Raji (cell line): ENCODE results near the gene UQCRFS1.

Experiments used
- POLR2A ChIP-seq: IDR thresholded peaks from 2 replicates; pipeline ENCODE4 v1.6.1; 2011; ENCODE audit warnings: low read depth, low read length, control low read depth; ENCODE audit not compliant: insufficient read depth

The UQCRFS1 gene

DNA sequence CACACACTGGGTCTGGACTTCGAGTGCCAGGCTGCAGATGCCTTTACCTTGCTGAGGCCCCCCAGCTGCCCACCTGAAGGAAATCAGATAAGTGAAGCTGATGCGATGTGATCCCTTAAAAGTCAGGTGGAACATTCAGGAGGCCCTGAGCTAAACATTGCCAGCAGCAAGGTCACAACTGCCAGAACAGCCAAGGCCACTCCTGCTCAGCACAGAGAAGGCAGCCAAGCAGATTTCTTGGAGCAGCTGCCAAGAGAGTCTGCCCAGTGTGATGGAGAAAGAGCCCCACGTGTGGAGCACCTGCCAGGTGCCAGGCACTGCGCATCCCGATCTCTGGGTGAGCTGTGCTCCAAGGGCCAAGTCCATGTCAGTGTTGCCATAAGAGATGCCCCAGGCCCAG lies 20.6 kb upstream of the UQCRFS1 start:
- no peak for TF ChIP-seq POLR2A

DNA sequence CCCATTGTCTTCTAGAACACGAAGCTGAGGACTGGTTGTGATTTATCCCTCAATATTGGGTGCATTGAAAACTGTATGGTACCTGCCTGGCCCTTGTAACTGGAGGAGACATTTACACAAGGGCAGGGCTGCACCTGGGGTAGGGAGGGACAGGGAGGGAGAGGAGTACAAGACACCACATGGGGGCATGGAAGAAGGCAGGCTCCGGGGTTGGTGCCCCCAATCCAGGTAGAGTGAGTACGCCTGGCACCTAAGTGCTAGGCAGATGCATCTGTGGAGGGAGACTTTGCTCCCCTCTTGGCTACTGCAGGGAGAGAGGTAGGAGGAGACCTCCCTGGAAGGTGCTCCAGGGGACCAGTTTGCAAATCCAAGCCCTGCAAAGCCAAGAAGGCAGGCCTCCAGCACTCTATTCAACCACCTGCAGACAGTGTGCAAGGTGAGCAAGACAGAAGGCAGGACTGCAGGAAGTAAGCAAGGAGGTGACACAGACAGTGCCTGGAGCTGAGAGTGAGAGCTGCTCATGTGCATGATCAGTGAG lies 19.4 kb upstream of the UQCRFS1 start:
- no peak for TF ChIP-seq POLR2A

GRCh38 chr19:29217616-29218015 lies 4.7 kb upstream of the UQCRFS1 start:
- no peak for TF ChIP-seq POLR2A

GRCh38 chr19:29216021-29216420 lies 3.1 kb upstream of the UQCRFS1 start:
- no peak for TF ChIP-seq POLR2A

GRCh38 chr19:29215322-29215845 lies 2.4 kb upstream of the UQCRFS1 start:
- no peak for TF ChIP-seq POLR2A

DNA sequence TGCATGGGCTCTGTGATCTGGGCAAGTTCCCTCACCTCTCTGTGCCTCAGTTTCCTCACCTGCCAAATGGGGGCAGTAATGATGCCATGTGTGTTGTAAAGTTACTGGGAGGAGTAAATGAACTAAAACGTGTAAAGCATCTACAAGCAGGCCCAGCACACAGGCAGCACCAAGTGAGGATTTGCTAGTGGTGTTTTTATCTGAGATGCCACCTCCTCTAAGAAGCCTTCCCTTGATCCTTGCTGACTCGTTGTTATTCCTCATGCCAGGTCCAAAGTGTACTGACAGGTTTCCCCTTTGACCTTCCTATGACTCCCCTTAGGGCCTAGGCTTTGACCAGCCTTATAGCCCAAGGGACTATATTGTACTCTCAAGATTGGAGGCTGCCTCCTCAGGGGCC lies 1.5 kb upstream of the UQCRFS1 start:
- no peak for TF ChIP-seq POLR2A

GRCh38 chr19:29212356-29212647 lies 649 bp downstream of the UQCRFS1 start:
- TF ChIP-seq POLR2A = no peak

- TF ChIP-seq POLR2A = no peak
Measured at GRCh38 chr19:29211562-29212355, 1.2 kb downstream of the UQCRFS1 start.

DNA sequence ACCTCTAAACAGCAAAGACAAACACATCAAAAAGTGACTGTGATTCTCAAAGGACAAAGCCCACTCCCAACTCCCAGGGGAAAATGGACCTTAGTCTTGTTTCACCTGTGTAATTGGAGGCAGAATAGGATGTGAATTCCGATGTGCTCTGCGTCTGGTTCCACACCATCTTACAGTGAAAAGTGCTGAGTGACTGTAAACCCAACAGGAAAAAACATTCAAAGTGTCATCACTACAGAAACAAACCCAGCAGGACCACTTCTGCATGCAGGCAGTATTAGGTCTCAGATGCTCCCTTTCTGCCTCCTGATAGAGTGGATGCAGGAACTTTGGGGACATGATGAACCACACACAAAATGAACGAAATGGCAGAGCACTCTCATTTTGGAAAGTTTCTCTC lies 6.5 kb downstream of the UQCRFS1 start:
- TF ChIP-seq POLR2A = no peak

DNA sequence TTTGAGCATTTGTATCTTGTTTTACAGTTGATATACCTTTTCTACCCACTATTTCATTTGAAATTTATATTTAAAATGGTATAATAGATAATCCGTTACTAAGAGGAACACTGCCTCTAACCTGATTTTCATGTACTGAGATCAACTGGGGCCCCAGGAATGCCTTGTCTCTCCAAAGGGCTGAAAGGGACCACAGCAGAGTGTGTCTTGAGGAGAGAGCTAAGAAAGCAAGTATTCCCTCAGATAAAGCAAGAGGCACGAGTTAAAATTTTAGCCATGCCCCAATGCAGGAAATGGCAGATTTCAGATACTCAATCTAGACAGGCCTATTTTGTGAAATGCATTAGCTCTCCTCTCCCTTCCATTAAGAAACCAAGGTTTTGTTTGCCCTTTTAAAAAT lies 10.7 kb downstream of the UQCRFS1 start:
- TF ChIP-seq POLR2A = no peak

DNA sequence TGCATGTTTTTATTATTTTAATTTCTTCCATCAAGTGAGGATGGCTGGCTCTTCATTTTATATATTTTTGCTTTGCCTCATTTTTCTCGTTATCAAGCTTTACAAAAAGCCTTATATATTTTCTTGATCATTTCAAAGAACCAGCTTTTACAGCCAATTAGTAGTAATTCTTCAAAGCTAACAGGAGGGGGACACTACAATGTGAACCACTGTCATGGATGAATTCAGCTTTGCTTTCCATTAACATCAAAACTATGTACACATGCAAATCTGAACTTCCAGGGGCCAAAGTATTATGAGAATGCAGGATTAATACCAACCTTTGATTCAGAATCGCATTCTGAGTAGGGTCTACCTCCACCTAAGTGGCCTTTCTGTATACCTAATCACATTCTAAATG lies 11.1 kb downstream of the UQCRFS1 start:
- TF ChIP-seq POLR2A = no peak

GRCh38 chr19:29194658-29195057 lies 18.3 kb downstream of the UQCRFS1 start:
- TF ChIP-seq POLR2A = no peak

- no peak for TF ChIP-seq POLR2A
Measured at GRCh38 chr19:29193155-29193554, 19.8 kb downstream of the UQCRFS1 start.

GRCh38 chr19:29191005-29191404 lies 21.9 kb downstream of the UQCRFS1 start:
- no peak for TF ChIP-seq POLR2A

DNA sequence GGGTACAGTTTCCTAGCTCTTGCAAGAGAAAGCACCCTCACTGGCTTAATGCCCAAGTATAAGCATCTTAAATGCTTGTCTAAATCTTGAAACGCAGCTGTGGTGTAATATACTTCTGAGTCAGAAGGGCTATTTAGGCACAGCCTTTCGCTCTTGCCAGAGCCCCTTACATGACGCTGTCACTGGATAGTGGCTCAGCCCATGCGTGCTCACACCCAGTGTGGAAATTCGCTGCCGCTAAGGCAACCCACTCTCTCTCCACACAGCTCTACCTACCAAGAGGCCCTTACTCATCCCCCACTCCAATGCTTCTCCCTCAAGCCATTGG lies 24.0 kb downstream of the UQCRFS1 start:
- no peak for TF ChIP-seq POLR2A

- TF ChIP-seq POLR2A = no peak
Measured at GRCh38 chr19:29188289-29189032, 24.5 kb downstream of the UQCRFS1 start.
